Activated CD8-positive, alpha-beta memory T cell treated with anti-CD3 and anti-CD28 coated beads, Interleukin-2, amount 50 U/mL, for 4 hours (primary cell): ENCODE data around the gene FAM135A.
"Not testable (repeated sequence)": the region's sequence is repeated elsewhere in the genome, so short reads cannot be mapped to it uniquely, and the experiment has no call there.

Experiments
- DNase-seq: peaks from one replicate; pipeline ENCODE4 v3.0.0-alpha.2; 2020

The FAM135A gene

GRCh38 chr6:70470016-70470415, 56.7 kb downstream of the FAM135A start:
- no peak for DNase-seq

DNA sequence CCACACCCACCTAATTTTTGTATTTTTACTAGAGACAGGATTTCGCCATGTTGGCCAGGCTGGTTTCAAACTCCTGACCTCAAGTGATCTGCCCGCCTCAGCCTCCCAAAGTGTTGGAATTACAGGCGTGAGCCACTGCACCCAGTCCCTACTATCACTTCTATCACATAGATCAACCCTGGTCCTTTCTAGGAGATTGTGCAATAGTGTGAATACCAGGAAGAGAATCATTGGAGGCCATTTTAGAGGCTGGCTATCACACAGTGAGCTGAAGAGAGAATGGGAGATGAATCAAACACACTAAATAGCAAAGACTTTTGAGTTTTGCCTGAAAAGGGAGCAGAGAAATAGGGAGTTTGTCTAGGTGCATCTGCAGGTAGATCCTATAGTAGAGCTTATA, 57.2 kb downstream of the FAM135A start:
- not testable (repeated sequence) for DNase-seq

- no peak for DNase-seq
Observed at GRCh38 chr6:70474751-70475150, 61.4 kb downstream of the FAM135A start.

DNA sequence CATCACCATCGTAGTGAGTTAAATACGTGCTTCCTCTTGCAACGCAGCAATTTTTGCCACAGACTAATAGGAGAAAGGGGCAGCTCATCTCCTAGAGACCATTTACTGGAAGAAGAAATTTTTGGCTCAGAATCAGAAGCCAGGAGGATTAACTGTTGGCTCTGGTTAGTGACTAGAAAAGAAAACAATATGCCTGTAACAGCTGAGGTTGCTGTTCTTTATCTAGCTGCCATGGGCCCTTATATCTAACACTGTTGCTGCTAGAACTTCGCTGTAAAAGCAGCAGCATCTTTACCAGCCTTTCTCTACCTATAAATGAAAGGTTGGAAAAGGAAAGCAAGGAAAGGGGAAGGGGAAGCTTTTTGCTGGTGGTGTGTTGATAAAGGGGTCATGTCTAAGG, 65.9 kb downstream of the FAM135A start:
- no peak for DNase-seq

- not testable (repeated sequence) for DNase-seq
Observed at GRCh38 chr6:70486638-70487037, 73.3 kb downstream of the FAM135A start.

GRCh38 chr6:70489364-70489763, 76.1 kb downstream of the FAM135A start:
- DNase-seq = no peak

GRCh38 chr6:70494833-70495232, 81.5 kb downstream of the FAM135A start:
- no peak for DNase-seq

DNA sequence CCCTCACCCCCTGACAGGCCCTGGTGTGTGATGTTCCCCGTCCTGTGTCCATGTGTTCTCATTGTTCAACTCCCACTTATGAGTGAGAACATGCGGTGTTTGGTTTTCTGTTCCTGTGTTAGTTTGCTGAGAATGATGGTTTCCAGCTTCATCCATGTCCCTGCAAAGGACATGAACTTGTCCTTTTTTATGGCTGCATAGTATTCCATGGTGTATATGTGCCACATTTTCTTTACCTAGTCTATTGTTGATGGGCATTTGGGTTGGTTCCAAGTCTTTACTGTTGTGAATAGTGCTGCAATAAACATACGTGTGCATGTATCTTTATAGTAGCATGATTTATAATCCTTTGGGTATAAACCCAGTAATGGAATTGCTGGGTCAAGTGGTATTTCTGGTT, 82.5 kb downstream of the FAM135A start:
- DNase-seq = not testable (repeated sequence)

DNA sequence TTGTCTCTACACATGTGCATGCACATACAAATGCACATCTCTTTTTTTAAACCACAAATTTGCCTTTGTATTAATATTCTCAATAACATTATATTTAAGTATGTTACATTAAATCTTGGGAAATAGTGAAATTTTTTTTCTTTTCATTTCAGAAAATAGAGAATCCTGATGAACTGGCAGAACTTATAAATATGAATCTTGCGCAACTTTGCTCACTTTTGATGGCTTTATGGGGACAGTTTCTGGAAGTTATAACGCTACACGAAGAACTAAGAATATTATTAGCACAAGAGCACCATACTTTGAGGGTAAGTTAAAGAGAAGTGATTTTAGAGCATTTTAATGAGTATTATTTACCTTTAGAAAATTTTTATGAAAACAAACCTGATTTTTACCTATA, 89.2 kb downstream of the FAM135A start:
- DNase-seq = no peak

GRCh38 chr6:70503813-70504465, 90.6 kb downstream of the FAM135A start:
- no peak for DNase-seq

DNA sequence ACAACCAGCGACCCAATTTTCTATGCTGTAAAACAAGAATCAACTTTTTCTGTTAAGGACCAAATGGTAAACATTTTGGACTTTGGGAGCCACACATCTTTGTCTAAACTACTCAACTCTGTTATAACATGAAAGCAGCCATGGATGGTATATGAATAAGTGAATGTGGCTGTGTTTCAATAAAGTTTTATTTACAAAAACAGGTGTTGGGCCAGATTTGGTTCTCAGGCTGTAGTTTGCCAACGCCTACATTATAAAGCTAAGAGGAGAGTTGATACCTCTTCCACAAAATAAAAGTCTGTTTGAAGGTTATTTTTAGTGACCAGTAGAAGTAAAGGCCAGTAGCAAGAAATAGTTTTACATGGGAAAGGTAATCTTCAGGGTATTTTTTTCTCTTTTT, 93.0 kb downstream of the FAM135A start:
- DNase-seq = no peak

DNA sequence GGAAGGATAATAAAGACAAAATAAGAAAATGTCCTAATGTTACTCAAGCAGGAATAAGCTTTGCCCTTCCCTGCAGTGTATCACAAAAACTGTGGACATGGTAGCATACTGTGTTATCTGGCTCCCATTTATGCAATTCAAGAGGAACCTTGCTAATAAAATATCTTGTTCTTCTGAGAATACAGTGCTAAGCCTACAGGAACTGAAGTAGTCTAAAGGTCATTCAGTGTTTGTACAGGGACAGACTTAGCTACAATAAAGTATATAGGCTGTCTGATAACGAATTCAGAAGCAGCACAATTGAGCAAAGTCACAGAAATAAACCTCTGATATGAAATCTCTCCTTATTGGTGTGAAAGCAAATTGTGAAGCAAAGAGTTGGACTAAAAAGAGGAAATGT, 93.9 kb downstream of the FAM135A start:
- DNase-seq = no peak

- DNase-seq = no peak
Observed at GRCh38 chr6:70508953-70509352, 95.6 kb downstream of the FAM135A start.

- DNase-seq = no peak
Observed at GRCh38 chr6:70510600-70510999, 97.3 kb downstream of the FAM135A start.

- DNase-seq = no peak
Observed at GRCh38 chr6:70518723-70519122, 105.4 kb downstream of the FAM135A start.

DNA sequence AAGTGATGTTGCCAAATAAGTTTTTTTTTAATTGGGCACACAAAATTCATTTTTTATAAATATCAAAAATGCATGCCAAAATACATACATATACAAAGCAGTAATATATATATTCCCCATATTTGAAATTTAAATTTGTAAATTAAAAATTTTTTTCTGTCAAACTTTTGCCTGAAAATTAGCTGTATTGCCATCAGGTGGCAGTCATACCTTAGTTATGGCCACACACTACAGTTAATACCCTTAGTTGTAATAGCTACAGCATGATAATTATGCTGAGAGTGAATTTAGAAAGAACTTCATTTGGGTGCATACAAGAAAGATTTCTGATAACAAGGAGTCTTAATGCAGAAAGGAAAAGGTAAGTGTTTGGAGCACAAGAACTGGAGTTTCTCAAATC, 107.3 kb downstream of the FAM135A start:
- no peak for DNase-seq

DNA sequence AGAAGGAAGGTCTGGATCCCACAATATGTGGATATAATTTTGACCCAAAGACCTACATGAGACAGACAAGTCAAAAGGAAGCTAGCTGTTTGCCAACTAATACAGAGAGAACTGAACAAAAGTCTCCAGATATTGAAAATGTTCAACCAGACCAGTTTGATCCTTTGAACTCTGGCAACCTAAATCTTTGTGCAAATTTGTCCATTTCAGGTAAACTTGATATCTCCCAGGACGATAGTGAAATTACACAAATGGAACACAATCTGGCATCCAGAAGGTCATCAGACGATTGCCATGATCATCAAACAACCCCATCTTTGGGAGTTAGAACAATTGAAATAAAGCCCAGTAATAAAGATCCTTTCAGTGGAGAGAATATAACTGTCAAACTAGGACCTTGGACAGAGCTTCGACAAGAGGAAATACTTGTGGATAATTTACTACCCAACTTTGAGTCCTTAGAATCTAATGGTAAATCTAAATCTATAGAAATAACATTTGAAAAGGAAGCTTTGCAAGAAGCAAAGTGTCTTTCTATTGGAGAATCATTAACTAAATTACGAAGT, 111.5 kb downstream of the FAM135A start:
- DNase-seq = no peak

- DNase-seq = no peak
Observed at GRCh38 chr6:70527071-70527737, 113.9 kb downstream of the FAM135A start.

GRCh38 chr6:70530023-70530422, 116.7 kb downstream of the FAM135A start:
- no peak for DNase-seq

DNA sequence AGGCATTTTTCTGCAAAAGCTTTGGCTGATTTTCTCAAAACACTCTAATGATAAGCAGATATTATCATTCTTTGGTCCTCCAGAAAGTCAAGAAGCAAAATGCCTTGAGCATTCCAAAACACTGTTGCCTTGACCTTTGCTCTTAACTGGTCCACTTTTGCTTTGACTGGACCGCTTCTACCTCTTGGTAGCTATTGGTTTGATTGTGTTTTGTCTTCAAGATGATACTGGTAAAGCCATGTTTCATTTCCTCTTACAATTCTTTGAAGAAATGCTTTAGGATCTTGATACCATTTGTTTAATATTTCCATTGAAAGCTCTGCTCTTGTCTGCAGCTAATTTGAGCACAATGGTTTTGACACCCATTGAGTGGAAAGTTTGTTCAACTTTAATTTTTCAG, 117.8 kb downstream of the FAM135A start:
- no peak for DNase-seq

DNA sequence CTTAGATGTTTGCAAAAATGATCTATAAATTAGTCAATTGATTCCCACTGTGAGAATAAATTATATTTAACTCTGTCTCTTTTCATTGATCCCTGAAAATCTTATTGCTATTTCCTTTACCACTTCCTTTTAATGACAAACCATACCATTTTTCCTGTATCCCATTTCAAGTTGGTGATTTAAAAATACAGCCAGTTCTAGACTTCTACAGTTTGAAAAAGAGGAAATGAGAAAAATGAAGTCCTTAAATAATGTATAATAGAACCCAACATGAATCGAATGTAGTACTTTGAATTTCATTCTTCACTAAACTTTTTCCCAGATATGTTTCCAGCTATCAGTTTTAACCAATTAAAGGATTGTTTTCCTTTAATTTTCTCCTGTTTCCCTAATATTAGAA, 124.0 kb downstream of the FAM135A start:
- DNase-seq = no peak

DNA sequence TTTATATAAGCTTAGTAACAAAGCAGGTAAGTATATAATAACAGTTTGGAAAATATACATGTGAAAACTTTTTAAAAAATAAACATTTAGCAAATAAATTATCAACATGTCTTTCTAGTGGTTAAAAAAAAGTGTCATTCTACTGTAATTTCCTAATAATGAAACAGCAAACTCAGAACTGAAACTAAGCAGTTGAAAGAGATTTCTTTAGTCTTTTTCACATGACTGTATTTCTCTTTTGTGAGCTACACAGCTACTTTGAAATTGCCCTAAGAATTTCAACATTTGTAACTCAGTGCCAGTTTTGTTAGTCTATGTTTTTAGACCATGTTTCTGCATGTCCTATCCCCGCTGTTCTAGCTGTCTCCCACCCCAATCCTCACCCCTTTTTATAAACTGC, 125.1 kb downstream of the FAM135A start:
- DNase-seq = no peak

DNA sequence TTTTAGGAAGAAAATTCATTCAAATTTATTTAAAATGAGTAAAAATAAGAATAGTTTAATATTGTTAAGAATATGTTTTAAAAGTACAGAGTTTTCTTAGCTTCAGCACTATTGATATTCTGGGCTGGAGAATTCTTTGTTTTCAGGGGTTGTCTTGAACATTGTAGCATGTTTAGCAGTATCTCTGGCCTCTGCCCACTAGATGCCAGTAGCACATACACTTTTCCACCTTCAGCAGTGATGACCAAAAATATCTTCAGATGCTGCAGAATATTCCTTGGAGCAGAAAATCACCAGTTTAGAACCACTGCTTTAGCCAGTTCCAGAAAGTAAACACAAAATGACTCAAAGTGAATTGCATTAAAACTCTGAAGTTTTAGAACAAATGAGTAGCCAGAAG, 134.0 kb downstream of the FAM135A start:
- no peak for DNase-seq

GRCh38 chr6:70547905-70548304, 134.6 kb downstream of the FAM135A start:
- no peak for DNase-seq

GRCh38 chr6:70549327-70549726, 136.0 kb downstream of the FAM135A start:
- no peak for DNase-seq
